DMS153 (cell line): ENCODE measurements around the gene RGS11.
"Not testable (repeated sequence)": the region's sequence is repeated elsewhere in the genome, so short reads cannot be mapped to it uniquely, and the experiment has no call there.

Source experiments
- DNase-seq: peaks from one replicate; lab custom pipeline; 2025; lab: John Stamatoyannopoulos, UW

Gene RGS11

DNA sequence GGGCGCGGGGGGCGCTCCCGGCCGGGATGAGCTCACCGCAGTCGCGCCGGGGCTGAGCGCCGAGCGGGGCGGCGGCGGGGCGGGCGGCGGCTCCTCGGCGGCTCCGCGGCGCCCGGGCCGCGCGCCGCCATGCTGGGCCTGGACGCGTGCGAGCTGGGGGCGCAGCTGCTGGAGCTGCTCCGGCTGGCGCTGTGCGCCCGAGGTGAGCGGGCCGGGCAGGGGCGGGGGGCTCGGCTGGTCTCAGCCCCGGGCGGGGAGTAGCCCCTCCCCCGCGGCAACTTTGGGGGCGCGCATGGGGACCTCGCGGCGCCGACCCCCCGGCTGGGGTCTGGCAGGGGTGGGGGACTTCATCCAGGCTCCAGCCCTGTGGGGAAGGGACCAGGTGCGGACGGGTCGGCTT, 4.8 kb upstream of the RGS11 start, which contains the start of gene ARHGDIG:
Gene ARHGDIG (plus strand): TSS at position 40 of the 400 bp plus-strand sequence. CDS start 90 bp downstream, at position 130.
- no peak for DNase-seq

DNA sequence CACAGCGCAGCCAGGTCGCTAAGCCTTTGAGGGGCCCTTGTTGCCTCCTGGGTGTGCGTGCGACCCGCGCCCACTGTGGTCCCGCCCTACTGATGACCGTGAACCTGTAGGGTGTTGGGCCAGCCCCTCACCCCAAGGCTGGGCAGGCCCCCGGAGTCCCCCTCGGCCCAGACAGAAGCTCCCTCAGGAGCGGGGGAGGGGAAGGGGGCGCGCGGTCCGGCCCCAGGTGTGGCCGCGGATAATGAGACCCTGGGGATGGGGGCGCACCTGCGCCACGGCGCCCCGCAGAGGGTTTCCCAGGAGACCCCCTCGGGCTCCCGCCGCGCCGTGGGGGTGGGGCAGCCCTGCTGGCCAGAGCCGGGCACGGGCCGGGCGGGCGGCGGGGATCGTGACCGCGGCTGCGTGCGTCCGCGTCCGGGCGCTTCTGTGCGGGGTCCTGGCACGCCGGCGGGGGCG, 4.3 kb upstream of the RGS11 start:
- no peak for DNase-seq

- DNase-seq, result no peak
Observed at GRCh38 chr16:279531-279930, 3.8 kb upstream of the RGS11 start.

- DNase-seq, result peak; percentile 72
Observed at GRCh38 chr16:278863-279366, 3.2 kb upstream of the RGS11 start.

DNA sequence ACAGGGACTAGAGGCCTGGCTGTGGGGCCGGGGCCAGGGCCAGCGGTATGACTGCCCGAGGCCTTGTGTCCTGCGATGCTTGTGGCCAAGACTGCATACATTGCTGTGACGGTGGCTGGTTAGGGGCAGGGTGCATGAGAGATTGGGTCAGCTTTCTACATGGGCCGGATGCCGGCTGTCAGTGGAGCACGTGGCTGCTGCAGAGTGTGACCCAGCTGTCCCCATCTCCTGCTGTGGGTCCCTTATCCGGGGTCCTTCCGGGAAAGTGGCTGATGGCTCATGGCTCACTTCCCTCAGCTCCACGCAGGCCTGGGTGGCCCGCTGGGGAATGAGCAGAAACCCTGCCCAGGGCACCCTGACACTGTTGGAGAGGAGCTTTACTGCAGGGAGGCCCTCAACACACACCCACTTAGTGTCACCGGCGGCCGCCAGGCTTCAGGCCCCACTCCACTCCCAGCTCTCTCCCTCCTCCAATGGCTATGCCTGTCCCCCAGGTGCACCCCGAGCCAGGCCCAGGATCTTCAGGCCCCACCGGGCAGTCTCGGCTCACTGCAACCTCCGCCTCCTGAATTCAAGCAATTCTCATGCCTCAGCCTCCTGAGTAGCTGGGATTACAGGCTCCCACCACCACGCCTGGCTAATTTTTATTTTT, 808 bp upstream of the RGS11 start:
- DNase-seq, result no peak

DNA sequence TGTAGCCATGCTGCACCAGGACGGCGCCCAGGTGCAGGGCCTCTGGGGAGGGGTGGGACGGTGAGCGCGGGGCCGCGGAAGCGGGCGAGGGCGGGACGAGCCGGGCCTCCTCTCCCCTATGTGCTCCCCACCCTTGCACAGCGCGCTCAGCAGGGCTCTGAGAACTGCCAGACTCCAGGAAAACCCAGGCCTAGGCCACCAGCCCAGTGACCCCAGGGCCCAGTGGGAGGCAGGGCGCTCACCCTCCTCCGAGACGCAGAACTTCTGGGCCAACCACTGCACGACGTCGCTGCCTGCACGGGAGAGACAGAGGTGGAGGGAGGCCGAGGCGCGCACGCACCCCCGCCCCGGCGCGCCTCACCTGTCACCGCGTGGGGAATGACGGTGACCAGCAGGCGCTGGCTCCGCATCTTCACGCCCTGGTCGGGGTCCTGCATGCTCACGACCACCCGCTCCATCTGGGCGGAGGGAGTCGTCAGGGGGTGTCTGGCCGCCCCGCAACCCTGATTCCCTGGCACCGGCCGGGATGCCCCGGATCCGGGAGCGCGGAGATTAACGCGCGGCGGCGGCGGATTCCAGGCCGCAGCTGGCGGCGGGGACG, 603 bp downstream of the RGS11 start:
- no peak for DNase-seq

GRCh38 chr16:273547-274421, 2.0 kb downstream of the RGS11 start:
- no peak for DNase-seq

GRCh38 chr16:272633-273546, 2.9 kb downstream of the RGS11 start:
- no peak for DNase-seq

- DNase-seq, result no peak
Observed at GRCh38 chr16:270381-271255, 5.1 kb downstream of the RGS11 start.

- DNase-seq, result no peak
Observed at GRCh38 chr16:269061-269796, 6.5 kb downstream of the RGS11 start.

DNA sequence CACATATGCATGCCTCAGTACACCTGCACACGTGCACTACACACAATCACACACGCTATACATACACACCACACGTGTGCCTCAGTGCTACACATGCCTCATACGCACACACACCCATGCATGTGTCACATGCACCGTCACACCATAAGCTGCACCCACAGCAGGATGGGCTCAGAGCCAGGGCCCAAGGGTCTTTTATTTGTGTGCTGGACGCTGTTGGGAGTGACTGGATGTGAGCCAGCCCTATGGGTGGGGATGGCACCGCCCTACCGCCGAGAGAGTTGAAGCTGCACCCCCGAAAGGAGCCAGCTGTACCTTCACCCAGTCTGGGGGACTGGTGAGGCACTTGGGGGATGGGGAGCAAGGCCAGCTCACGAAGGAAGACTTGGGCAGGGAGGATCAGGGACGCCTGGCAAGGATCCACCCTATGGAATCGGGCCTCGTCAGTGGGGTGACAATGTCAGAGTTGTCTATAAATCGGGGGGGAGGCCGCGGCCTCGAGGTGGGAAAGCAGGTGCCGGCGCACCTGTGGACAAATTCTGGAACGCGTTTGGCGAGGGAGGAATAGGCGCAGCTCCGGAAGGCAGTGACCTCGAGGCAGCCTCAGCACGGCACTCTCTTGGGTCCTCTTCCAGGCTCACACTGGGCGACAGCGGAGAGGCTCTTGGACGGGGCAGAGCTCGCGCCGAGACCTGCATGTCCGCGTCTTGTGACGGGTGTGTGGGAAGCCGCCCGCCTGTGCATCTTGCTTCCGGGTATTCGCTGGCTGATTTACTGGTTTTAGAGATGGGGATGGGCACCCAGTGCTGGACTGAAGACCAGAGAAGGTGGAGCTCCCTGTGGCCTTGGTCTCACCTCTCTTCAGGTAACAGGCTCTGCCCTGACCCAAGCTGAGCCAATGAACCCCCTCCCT, 7.3 kb downstream of the RGS11 start:
- peak; percentile 9 for DNase-seq

- DNase-seq, result not testable (repeated sequence)
Observed at GRCh38 chr16:267562-267961, 8.2 kb downstream of the RGS11 start.

GRCh38 chr16:266258-267164, 9.2 kb downstream of the RGS11 start:
- no peak for DNase-seq

GRCh38 chr16:265711-266110, 10.0 kb downstream of the RGS11 start:
- no peak for DNase-seq

DNA sequence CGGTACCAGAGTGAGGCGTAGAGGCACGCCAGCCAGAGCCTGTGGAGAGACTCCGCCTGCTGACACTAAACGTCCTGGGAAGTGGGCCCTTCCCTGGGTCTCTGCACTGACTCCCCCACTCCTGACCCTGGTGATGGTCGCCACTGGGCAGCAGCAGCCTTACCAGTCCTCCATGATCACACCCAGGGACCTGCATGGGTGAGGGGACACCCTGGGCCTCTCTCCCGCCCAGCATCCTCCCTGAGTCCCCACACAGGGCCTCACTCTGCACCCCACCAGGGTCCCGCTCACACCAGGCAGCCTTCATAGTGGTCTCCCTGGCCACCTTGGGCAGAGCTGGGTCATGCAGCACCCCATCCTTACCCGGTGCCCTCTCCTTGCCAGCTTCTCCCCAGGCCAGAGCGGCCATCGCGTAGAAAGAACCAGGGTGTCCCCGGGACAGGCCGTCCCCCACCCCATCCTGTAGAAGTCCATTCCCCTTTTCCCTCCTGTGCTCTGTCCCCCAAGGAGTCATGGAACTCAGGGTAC, 10.7 kb downstream of the RGS11 start:
- DNase-seq, result no peak

GRCh38 chr16:264440-264951, 11.2 kb downstream of the RGS11 start:
- DNase-seq, result no peak

GRCh38 chr16:263944-264343, 11.8 kb downstream of the RGS11 start:
- no peak for DNase-seq
